NB4 (cell line): ENCODE data around the gene SGMS1.
A peak's percentile ranks its signal among the peaks of the same experiment; 100 is the strongest.

ENCODE experiments used
- DNase-seq: peaks from one replicate; pipeline ENCODE4 v3.0.0; 2010; ENCODE audit warnings: low read depth
- H3K4me3 ChIP-seq: one replicate; pipeline ENCODE4 v1.5.1; 2011; ENCODE audit warnings: mild to moderate bottlenecking, low read depth, low read length, moderate library complexity
- MYC ChIP-seq: IDR thresholded peaks from 2 replicates; pipeline ENCODE4 v1.6.1; 2011; ENCODE audit warnings: low read depth, low read length
- POLR2A ChIP-seq: IDR thresholded peaks from 2 replicates; pipeline ENCODE4 v1.6.1; 2011; ENCODE audit warnings: mild to moderate bottlenecking; ENCODE audit not compliant: insufficient read length; ENCODE audit errors: extremely low read depth
- TF ChIP-seq, protein P1 (sequence below): IDR thresholded peaks from 2 replicates; pipeline ENCODE4 v1.6.1; 2011; ENCODE audit warnings: low read depth, low read length
- TF ChIP-seq, protein P2 (sequence below): IDR thresholded peaks from one replicate; pipeline ENCODE4 v1.5.1; 2012; ENCODE audit warnings: low read depth, low read length

SGMS1 gene

DNA sequence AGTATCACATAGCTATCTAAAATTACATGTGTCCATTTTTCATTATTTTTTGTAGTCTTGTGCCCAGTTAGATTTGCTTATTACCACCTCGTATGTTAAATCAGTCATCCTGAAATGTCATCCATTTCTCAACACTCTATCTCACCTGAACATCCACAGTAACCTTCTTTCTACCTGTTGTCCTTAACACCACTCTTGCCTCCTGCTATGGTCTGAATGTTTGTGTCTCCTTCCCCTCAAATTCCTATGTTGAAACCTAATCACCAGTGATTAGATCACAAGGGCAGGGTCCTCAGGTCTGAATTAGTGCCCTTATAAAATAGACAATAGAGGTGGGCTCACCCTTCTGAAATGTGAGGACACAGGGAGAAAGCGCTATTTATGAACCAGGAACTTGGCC lies 292.3 kb downstream of the SGMS1 start:
- no peak for DNase-seq
- TF ChIP-seq, protein P1, sequence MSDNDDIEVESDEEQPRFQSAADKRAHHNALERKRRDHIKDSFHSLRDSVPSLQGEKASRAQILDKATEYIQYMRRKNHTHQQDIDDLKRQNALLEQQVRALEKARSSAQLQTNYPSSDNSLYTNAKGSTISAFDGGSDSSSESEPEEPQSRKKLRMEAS: no peak
- TF ChIP-seq, protein P2, sequence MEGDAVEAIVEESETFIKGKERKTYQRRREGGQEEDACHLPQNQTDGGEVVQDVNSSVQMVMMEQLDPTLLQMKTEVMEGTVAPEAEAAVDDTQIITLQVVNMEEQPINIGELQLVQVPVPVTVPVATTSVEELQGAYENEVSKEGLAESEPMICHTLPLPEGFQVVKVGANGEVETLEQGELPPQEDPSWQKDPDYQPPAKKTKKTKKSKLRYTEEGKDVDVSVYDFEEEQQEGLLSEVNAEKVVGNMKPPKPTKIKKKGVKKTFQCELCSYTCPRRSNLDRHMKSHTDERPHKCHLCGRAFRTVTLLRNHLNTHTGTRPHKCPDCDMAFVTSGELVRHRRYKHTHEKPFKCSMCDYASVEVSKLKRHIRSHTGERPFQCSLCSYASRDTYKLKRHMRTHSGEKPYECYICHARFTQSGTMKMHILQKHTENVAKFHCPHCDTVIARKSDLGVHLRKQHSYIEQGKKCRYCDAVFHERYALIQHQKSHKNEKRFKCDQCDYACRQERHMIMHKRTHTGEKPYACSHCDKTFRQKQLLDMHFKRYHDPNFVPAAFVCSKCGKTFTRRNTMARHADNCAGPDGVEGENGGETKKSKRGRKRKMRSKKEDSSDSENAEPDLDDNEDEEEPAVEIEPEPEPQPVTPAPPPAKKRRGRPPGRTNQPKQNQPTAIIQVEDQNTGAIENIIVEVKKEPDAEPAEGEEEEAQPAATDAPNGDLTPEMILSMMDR: no peak
- no peak for TF ChIP-seq POLR2A
- no peak for TF ChIP-seq MYC
- H3K4me3 ChIP-seq: no peak overlapping the region

DNA sequence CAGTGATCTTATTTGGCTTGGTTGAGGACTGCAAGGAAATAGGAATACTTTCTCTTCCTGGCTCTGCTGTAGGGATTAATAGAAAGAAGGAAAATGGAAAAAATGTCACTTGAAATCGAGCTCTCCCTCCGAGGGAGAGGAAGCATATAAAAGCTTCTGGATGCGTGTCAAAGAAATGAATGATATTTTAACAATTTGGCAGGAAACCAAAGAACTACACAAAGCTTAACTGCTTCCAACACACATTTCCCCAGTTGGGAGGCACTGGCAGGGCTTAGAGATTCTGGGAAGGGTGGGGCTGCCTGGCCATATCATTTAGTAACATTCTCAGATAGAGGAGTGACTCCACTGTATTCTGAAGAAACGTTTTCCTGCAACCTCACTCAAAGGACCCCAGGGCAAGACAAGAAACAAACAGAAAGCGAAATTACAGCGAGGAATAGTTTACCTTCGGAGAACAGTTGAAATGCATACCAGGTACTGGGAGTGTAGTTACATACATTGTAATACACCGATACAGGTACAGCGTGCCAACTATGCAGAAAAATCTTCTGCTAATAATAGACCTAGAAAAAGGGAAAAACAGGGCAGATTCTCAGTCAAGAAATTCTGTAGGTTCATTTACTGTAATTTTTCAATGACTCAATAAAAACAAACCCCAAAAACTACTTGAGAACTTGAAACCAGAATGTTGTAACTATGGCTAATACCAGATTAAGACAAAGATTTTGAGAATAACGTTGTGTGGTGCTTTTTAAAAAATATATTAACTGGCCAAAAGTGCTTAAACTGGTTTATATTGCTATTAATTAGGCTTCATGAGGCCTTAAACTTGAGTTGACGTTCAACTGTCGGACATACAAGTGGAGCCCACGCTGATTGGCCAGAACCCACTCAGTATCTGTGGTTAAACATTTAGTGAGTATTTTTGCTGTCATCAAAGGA lies 296.7 kb downstream of the SGMS1 start:
- TF ChIP-seq POLR2A (no peak), MYC (no peak)
- TF ChIP-seq, protein P2: no peak
- TF ChIP-seq, protein P1: no peak
- DNase-seq: no peak
- H3K4me3 ChIP-seq: no peak overlapping the region

DNA sequence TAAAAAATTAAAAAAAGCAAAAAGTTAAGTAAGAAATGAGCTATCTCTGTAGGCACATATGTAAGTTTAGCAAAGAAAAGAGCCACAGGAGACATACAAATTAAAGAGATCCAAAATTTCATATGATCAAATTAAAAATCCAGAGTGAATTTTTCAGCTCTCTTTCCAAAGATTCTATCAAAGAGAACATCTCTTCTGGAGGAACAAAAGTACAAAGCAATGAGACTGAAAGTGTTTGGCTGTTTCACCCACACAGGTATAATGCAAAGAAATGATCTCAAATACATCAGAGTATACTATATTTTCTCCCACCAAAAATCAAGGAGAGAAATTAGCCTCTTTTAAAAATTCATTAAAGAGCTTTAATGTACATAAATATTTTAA lies 297.6 kb downstream of the SGMS1 start:
- TF ChIP-seq, protein P2: no peak
- TF ChIP-seq, protein P1: no peak
- no peak for TF ChIP-seq POLR2A
- TF ChIP-seq MYC: no peak
- H3K4me3 ChIP-seq: no peak overlapping the region
- DNase-seq: no peak

DNA sequence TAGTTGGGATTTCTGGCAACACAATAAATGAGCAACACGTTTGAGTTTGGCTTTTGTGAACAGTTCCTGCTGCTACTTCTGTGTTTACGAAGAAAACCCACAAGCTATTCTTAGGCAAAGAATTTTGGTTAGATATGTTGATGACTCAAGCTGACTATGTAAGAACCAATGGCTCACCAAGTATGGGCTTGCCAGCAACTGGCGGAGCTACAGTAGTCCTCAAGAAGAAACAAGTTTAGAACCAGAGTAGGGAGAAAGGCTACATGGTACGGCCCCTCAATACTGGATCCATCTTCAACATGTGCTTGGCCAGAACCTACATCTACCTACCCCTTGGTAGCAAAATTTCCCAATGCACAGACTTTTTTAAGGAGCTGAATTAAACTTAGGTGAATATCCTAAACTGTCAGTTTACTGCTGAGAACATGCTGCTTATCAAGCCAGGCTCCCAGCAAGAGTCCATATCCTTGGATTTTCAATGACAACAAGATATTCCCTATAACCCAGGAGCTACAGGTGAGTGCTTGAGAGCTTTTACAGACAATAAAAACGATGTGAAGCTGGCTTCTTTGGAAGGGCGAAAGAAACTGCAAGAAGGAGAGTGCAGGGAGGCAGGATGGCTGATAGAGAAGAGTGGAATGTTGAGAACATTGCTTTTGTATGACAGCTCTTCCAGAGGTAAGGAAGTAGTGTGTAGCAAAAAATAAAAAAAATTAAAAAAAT lies 298.1 kb downstream of the SGMS1 start:
- H3K4me3 ChIP-seq: no peak overlapping the region
- peak; percentile 81 for DNase-seq
- TF ChIP-seq, protein P1: no peak
- TF ChIP-seq, protein P2: no peak
- TF ChIP-seq POLR2A: no peak
- no peak for TF ChIP-seq MYC

DNA sequence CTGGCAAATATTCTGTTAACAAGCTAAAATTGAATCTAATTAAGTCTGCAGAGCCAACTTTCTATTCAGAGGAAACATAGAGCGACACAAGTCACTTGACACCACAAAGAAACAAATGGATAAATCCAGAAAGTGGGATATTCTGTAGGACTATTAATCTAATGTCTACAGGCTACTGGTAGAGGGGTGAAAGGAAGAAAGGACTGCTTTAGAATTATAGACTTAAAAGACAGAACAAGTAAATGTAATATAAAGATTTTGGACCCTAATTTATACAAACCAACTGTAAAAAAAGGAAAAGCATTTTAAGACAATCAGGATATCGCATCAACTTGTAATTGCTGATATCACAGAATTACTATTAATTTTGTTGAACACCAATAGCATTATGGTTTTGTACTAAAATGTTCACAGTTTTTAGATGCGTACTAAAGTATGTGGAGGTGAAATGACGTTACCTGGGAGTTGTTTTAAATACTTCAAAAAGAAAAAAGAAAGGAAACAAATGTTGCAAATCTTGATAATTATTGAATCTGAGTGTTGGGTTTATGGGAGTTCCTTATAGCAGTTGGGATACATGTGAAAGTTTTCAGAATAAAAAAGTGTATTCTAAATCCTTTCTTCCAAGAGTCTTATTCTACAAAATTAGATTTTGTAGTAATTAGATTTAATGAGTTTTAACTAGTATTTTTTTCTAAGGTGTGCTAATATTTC lies 298.9 kb downstream of the SGMS1 start:
- TF ChIP-seq, protein P2: no peak
- TF ChIP-seq MYC: no peak
- TF ChIP-seq, protein P1: no peak
- no peak for TF ChIP-seq POLR2A
- no peak overlapping the region for H3K4me3 ChIP-seq
- no peak for DNase-seq
